GM21529 (cell line): Measurements from ENCODE around the gene SDHA.

ENCODE experiments used
- ATAC-seq: cut with Tn5 transposase; IDR thresholded peaks from one replicate; pipeline ENCODE4 v1.9.1; 2021; ENCODE audit not compliant: unreplicated experiment

Gene SDHA

DNA sequence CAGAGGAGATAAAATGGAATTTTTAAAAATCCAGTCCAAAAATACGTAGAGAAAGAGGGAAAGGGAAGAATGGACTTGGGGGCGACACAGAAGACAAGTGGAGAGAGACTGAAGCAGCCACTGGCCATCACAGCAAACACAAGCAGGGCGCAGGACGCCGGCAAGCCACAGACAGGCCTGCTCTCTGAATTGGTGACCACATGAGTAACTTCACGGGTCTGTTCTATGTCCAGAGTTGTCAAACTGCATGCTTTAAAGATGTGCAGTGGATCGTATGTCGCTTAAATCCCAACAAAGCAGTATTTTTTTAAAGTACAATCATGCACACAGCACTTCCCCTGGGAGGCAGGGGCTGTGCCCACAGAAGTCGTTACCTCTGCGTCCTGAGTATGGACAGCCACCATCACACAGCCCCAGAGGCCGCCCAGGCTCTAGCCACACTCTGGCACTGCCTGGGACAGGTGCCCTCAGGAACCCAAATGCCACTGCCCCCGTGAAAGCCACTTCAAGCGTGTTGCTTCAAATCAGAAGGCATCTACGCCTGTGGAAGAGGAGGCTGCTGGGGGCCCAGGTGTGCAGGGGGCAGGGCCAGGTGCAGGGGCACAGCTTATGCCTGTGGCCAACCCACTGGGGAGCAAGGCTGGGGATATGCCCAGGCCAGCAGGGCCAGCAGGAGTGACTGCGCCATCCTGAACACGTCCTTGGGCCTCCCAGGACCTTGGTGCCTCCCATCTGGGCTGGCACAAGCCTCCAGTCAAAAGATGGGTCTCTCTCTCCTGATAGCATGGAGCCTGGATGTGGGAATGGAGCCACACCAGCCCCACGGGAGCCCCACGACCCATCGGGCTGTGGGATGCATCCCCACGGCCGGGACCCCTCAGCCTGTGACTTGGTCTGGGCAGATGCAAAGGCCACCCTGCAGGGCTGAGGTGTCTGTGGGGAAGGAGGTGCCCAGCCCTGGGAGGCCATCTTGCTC lies 32.7 kb upstream of the SDHA start:
- ATAC-seq: no peak

DNA sequence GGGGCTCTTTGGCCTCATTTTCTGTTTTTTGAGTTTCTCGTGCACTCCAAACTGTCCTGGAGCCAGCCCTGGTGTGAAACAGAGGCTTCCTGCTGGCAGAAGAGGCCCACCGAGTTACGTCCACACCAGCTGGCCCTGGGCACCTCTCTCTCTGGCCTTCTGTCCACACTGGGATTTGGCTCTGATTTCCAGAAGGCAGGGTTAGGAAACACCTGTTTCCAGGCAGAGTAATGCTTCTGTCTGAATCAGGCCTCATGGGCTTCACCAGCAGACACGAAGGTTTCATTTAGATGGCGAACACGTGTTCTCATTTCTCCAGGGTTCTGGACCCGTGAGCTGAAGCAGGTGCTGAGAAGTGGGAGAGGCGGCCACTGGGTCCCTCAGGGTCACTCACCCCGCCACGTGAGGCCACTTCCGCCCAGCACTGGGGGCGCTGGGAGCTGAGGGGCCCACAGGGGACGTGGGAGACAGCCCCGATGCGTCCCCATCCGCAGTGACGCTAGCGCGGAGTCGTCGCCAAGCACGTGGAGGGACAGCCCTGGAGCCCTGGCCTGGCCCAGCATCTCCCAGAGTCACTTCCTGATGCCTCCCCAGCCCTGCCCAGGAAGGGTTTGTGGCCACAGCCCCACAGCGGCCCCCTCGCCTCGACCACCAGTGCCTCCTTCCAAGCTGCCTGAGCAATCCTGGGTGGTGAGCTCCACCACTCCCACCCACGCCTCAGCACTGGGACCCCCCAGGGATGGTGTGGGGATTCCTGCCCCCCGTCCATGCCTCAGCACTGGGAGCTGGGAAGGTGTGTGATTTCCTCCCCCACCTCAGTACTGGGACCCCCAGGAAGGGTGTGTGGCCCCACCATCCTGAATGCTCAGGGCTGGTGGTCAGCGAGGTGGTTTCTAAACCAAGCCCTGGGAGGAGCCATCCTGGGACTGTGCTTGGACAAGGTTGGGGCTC lies 31.8 kb upstream of the SDHA start:
- no peak for ATAC-seq

DNA sequence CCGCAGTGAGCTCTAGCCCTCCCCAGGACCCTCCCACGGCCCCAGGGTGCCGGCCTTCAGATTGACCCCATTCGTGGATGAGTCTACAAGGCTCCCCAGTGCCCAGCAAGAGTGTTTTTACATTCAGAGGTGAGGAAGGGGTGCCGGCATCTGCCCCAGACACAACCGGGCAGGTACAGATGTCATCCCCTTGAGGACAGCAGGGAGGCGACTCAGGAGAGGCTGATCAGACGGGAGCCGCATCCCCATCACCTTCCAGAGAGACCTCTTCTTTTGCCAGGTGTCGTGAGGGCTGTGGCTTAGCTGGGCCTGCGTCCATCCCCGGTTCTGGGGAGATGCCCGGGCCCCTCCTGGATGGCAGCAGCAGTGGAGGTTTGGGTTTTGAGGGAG lies 31.1 kb upstream of the SDHA start:
- no peak for ATAC-seq

DNA sequence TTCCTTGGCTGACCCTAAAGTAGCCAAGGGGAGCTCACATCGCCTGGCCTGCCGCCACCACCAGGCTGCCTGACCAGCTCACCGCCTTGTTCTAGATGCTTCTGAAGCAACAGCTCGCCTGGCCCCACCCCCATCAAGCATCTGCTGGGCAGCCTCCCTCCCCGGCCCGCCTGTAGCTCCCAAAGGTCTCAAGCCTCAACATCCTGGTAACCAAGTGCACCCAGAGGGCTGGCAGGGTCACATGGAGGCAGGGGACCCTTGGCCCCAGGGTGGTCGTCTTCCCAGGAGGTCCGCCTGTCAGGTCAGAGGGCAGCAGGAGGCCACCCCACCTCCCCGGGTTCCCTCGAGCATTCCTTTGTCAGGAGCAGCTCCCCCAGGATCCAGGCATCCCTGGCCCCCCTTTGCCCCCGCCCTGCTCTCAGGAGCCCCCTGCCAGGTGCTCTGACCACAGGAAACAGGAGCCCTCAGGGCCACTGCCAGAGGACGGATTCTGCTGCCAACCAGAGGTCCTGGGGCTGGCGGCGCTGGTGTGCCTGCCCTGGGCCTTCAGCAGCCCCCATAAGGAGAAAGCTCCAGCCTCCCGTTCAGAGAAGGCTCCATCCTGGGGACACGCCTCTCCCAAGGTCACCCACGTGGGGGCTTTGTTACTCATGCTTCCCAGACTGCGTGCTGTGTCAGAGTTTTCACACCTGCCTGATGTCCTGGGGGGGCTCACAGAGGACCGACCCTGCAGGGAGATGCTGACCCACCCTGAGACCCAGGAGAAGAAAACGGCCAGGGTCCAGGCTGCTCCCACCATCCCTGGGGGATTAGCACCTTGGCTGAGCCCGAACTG lies 30.3 kb upstream of the SDHA start:
- ATAC-seq: no peak

DNA sequence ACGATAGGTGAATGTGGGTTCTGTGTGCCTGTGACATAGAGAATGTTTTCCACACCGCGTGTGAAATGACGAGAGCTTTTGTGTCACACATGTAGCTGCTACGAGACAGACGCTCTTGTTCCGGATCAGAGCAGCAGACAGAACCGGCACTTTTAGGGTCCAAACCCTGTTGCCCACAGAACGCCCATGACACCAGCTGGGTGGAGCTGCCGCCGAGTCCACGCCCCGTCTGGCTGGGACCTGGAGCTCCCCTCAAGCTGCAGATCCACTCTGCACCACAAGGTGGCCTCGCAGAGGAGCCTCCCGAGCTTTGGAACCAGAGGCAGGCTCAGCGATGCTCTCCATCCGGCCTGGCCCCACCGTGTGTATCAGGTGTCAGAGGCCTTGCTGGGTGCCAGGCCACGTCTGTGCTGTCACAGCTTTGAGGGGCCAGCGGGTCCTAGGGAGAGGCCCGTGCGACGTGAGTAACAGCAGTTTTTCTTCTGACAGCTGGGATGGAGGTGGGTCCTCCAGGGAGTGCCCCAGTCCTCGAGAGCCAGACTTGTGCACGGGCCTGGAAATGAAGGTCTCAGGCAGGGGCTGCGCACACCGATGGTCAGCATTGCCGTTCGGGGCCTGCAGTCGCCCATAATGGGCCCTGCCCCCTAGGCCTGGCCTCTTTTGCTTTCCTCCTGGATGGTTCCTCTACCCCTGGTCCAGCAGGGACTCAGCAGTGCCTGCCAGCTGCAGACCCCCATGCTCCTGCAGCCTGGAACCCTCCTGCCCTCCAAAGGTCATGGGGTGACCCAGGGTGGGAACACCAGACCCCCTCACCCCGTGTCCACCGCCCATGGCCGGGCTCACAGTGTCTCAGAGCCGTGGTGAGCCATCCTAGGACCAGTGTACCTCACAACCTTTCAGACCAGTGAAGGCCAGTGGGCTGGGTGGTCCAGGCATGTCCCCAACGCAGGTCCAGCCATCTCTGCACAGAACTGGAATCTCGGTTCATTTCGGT lies 29.3 kb upstream of the SDHA start:
- peak; percentile 78 for ATAC-seq

DNA sequence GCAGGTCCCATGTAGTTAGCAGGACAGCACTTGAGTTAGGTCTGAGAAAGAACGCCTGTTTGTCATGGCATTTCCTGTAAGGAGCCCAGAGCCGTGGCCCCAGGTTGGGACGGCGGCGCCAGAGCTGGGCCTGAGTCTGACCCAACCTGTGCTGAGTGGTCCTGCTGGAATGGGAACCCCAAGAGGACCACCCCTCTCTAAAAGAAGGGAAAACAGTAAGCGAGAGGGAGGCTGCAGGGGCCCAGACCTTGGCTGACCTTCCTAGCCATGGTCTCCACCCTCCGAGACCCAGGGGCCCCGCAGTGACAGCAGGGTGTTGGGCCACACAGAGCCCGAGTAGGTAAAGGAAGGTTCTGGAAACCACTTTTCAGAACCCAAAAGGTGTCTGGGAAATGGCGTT lies 28.6 kb upstream of the SDHA start:
- ATAC-seq: no peak

DNA sequence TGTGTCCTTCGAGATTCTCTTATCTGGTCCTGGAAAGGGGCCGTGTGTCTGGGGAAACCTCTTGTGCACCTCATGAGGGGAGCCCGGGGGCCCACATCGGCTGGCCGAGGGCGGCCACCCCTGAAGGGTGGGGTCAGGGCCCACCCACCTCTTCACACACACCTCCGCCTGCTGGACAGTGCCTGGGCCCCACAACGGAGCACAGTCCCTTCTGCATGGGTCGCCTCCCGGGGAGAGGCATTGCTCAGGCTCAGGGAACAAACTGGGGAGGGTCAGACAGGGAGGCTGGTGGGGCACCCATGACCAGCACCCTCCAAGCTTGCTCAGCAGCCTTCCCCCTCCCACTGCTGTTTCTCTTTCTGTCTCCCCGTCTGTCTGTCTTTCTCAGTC lies 28.1 kb upstream of the SDHA start:
- no peak for ATAC-seq

DNA sequence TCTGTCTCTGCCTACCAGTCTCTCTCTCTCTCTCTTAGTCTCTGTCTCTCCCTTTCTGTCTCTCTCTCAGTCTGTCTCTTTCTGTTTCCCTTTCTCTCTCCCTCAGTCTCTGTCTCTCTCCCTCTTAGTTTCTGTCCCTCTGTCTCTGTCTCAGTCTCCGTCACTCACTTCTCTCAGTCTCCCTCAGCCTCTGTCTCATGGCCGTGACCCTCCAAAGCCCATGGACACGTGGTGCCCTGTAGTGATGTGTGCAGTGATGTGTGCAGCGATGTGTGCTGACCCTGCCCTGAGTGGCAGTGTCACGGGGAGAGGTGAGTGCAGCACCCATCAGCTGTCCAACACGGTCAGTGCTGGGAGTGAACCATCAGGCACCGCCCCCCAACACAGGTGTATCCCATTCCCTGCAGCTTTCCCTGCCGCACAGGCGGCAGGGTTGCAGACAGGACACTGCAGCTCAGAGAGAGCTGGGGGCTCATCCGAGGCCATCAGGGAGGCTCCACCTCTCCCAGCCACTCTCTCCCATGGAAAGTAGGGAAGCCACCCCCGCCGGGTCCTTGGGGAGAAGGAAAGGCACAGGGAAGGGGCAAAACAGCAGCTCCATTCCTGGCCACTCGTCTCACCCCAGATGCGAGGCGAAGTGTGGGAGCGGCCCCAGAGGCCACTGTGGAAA lies 27.6 kb upstream of the SDHA start:
- ATAC-seq: peak; percentile 32

DNA sequence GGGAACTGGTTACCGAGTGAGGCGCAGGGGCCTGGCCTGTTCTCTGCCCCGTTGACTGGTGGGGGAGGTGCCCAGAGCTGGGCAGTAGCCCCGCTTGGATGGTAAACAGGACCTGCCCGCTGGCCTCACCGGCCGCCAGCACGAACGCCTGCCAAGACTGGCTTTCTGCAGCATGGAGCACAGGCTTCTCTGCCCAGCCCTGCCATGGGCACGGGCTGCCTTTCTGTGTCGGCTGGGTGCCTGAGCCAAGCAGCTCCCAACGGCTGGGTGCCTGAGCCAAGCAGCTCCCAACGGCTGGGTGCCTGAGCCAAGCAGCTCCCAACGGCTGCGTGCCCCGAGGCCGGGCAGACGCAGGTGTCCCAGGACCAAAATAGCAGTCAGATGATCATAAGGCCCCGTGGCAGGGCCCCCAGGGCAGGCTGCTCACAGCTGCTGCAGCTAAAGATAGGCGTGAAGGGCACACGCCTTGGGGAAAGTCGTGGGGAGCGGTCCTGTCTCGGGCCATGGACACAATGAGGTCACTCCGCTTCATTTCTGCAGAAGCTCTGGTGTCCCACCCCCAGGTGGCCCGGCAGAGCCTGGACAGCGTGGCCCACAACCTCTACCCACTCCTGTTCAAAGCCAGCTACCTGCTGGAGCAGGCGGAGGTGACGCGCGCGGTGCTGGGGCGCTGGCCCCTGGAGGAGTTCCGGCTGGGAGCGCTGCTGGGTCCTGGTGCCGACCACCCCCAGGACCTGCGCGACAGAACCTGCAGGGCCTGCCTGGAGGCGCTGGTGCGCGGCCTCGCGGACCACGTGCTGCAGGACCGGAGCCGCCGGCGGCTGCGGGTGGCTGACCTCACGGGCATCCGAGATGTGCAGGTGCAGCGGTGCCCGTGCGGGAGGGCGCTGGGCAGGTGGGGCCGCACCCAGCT lies 26.8 kb upstream of the SDHA start, which contains the start of gene LRRC14B:
Gene LRRC14B, plus strand, starts transcription at position 460 of the 913 bp plus-strand sequence. Its CDS starts 44 bp downstream, at position 504.
- ATAC-seq: peak; percentile 41

DNA sequence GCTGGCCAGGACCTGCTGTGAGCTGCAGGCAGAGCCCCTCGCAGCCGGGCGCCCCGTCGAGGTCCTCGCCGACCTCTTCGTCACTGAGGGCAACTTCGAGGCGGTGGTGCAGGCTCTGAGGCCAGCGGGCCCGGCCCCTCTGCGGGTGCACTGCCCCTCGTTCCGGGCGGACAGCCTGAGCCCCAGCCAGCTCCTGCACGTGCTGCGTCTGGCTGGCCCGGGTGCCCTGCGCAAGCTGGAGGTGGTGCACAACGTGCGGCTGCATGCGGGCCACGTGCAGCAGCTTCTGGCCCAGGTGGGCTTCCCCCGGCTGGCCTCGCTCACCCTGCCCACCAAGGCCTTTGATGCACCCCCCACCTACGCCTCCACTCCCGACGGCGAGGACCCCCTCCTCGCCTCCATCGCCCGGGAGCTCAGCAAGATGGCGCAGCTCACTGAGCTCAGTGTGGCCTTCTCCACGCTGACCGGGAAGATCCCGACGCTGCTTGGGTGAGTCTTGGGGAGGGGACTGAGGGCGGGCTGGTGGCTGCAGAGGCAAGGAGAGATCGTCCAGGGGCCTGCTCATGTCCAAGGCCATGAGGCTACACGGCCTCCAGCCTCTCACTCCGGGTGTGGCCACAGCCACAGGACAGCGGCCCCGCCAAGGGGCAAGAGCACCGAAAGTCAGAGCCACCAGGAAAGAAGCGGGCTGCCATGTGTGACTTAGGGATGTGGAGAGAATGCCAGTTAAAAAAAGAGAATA lies 26.0 kb upstream of the SDHA start:
- ATAC-seq: no peak

DNA sequence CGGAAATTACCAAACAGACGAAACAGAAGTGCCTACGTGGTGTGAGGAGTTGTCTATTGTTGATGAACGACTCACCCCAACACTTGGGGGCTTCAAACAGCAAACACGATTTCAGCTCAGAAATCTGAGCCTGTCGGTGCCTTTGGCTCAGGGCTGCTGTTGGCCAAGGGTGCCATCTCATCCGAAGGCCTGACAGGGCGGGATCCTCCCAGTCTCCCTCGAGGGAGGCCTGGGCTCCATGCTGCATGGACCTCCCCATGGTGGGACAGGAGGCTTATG lies 25.5 kb upstream of the SDHA start:
- no peak for ATAC-seq

DNA sequence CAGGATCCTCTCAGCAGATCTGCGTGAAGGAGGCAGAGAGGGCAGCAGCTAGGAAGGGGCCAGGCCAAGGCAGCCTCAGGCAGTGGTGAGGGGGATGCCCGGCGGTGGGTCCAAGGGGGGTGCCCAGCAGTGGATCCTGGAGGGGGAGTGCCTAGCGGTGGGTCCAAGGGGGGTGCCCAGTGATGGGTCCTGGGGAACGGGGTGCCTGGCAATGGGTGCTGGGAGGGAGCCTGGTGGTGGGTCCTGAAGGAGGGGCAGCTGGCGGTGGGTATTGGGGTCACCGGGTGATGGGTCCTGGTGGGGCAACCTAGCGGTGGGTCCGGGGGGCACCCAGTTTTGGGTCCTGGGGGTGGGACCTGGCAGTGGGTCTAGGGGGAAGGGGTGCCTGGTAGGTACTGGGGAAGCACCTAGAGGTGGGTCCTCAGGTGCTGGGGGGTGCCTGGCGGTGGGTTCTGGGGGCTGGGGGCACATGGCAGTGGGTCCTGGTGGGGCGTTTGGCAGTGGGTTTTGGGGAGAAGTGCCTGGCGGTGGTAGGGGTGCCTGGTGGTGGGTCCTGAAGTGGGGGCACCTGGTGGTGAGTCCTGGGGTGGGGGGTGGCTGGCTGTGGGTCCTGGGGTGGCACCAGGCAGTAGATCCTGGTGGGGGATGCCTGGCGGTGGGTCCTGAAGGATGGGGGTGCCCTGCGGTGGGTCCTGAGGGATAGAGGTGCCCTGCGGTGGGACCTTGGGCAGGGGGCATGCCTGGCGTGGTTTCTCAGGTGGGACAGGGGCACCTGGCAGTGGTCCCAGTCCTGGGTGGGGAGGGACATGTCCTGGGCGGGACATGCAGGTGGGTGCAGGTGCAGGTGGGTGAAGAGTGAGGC lies 24.9 kb upstream of the SDHA start:
- ATAC-seq: no peak

DNA sequence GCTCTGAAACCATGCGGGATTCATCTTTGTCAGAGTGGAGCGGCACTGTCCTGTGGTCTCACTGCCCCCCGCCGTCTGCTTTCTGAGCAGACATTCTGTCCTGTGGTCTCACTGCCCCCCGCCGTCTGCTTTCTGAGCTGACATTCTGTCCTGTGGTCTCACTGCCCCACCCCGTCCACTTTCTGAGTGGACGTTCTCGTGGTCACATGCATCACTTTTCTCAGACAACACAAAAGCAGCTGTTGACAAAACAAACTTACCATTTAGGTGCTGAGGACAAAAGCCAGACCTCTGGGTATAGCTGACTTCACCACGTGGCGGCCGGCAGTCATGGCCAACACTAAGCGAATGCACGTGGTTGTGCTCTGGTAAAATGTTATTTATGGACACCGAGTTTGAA lies 24.0 kb upstream of the SDHA start:
- no peak for ATAC-seq

DNA sequence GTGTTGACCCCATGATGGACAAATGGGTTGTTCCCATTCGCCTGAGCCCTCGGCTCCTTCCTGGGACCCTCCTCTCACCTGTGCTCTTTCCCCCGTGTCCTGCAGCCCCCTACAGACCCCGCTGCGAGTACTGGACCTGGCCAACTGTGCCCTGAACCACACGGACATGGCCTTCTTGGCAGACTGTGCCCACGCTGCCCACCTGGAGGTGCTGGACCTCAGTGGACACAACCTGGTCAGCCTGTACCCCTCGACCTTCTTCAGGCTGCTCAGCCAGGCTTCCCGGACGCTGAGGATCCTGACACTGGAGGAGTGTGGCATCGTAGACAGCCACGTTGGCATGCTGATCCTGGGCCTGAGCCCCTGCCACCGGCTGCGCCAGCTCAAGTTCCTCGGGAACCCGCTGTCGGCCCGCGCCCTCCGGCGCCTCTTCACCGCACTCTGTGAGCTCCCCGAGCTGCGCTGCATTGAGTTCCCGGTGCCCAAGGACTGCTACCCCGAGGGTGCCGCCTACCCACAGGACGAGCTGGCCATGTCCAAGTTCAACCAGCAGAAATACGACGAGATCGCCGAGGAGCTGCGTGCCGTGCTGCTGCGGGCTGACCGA lies 23.4 kb upstream of the SDHA start:
- ATAC-seq: no peak

DNA sequence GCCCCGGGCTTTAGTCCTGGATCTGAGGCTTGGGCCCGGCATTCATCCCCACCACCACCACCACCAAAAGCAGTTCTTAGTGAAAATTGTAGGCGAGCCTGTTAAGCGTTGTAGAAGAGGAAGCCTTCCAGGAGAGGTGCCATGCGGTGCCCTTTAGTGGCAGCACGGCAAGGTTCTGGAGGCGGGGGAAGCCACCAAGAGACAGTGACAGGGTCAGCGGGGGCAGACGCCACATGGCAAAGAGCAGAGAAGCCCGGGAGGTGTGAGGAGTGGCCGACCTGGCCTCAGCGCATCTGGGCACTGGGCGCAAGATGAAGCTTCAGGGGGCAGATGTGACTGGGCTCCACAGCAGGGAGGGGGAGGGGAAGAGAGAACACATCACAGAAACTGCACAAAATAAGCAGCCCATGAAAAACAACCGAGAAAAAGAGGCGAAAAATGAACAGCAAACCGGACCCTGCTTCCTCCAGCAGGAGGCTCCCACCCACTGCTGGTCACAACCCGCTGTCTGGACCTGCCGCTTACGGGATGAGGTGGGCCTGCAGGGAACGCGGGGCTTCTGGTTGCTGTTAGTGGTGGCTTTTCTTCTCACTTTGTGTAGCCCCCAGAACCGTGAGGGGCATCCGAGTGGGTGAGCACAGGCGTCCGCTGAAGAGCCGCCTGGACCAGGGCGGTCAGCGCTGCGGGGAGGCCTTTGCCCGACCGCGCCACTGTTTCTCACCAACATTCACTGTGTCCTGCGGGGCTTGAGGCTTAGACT lies 22.5 kb upstream of the SDHA start:
- no peak for ATAC-seq
